Measurements from ENCODE around the gene SLC16A3. TPM values are rescaled to one million over a fixed set of nuclear protein-coding genes. Genes with fewer than 3 reads are reported as not detected.
A peak's percentile ranks its signal among the peaks of the same experiment; 100 is the strongest.
"Not testable (repeated sequence)": the region's sequence is repeated elsewhere in the genome, so short reads cannot be mapped to it uniquely, and the experiment has no call there.

Gene SLC16A3
- total RNA-seq, 2 experiments from 2014 or later, result 93.4 to 99.0 TPM

- Histone ChIP-seq H3K4me3 (ENCODE audit: low read length) (peak overlapping the region; percentile 16), H3K36me3 (ENCODE audit: insufficient read depth, low read length) (no peaks in the 10 kb centered on the region), H3K4me1 (ENCODE audit: insufficient read depth, low read length) (peaks cover 25% of the 10 kb centered on the region), H3K27me3 (ENCODE audit: control insufficient read depth in 1 of 2, insufficient read depth in 2 of 2, low read length in 2 of 2) (no peaks in the 10 kb centered on the region), H3K9me3 (ENCODE audit: control insufficient read depth in 1 of 2, insufficient read depth in 1 of 2, low read length in 2 of 2) (no peaks in the 10 kb centered on the region), H3K27ac (ENCODE audit: low read depth in 1 of 2, low read length in 2 of 2) (peak overlapping the region; percentile 77 to 79)
- no peaks in the 10 kb centered on the region for H3K27me3 Mint-ChIP-seq
- H3K4me1 Mint-ChIP-seq (ENCODE audit: low read depth), result peaks cover 50% of the 10 kb centered on the region
- peak; percentile 92 for TF ChIP-seq CTCF (IDR thresholded peaks at IDR 0.05)
- ATAC-seq (ENCODE audit: poor library complexity), result peak; percentile 86
- intact Hi-C loops (cut with DNase I, micrococcal nuclease), result loop anchor here (1.0 to 10.0 kb wide), 2 partner anchors 89 to 115 kb away; no protein-coding TSS in a partner anchor
- POLR2A ChIA-PET, result interaction anchor here (0.8 to 2.5 kb wide), 17 partner anchors 9 to 313 kb away, joined by 3 to 23 read pairs (median 4); partner anchors contain the start of genes CSNK1D, DCXR, FOXK2 and SLC16A3
- DNase-seq, result peak; percentile 60 to 91 (median 77)
- H3K27ac Mint-ChIP-seq, result peak overlapping the region; percentile 95
- no peaks in the 10 kb centered on the region for H3K9me3 Mint-ChIP-seq
- CTCF ChIA-PET, result interaction anchor here (0.6 to 2.3 kb wide), 14 partner anchors 9 to 244 kb away, joined by 3 to 14 read pairs (median 4); partner anchors contain the start of genes CSNK1D and SLC16A3
- peak overlapping the region; percentile 23 for H3K4me3 Mint-ChIP-seq
- H3K36me3 Mint-ChIP-seq (ENCODE audit: low read depth), result peaks cover 6% of the 10 kb centered on the region
These were observed 22.9 kb upstream of the SLC16A3 start for GRCh38 chr17:82205720-82206508.

DNA sequence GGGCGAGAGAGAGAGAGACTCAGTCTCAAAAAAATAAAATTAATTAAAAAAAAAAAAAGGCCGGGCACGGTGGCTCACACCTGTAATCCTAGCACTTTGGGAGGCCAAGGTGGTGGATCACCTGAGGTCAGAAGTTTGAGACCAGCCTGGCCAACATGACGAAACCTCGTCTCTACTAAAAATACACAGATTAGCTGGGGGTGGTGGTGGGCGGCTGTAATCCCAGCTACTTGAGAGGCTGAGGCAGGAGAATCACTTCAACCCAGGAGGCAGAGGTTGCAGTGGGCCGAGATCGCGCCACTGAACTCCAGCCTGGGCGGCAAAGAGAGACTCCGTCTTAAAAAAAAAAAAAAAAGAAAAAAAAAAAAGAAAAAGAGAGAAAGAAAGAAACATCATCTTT lies 18.2 kb upstream of the SLC16A3 start:
- DNase-seq; H3K9me3 Mint-ChIP-seq; H3K4me3 ChIP-seq (ENCODE audit: low read length); CTCF ChIA-PET; H3K27ac ChIP-seq (ENCODE audit: low read depth in 1 of 2, low read length in 2 of 2); H3K27ac Mint-ChIP-seq; intact Hi-C loops (cut with DNase I, micrococcal nuclease); H3K36me3 Mint-ChIP-seq (ENCODE audit: low read depth); H3K9me3 ChIP-seq (ENCODE audit: control insufficient read depth in 1 of 2, insufficient read depth in 1 of 2, low read length in 2 of 2); ATAC-seq (ENCODE audit: poor library complexity); POLR2A ChIA-PET; H3K36me3 ChIP-seq (ENCODE audit: insufficient read depth, low read length); H3K27me3 ChIP-seq (ENCODE audit: control insufficient read depth in 1 of 2, insufficient read depth in 2 of 2, low read length in 2 of 2); H3K27me3 Mint-ChIP-seq: not testable (repeated sequence)
- peaks cover 47% of the 10 kb centered on the region for H3K4me1 Mint-ChIP-seq (ENCODE audit: low read depth)
- H3K4me3 Mint-ChIP-seq, result peak overlapping the region; percentile 20
- H3K4me1 ChIP-seq (ENCODE audit: insufficient read depth, low read length), result peaks cover 41% of the 10 kb centered on the region

DNA sequence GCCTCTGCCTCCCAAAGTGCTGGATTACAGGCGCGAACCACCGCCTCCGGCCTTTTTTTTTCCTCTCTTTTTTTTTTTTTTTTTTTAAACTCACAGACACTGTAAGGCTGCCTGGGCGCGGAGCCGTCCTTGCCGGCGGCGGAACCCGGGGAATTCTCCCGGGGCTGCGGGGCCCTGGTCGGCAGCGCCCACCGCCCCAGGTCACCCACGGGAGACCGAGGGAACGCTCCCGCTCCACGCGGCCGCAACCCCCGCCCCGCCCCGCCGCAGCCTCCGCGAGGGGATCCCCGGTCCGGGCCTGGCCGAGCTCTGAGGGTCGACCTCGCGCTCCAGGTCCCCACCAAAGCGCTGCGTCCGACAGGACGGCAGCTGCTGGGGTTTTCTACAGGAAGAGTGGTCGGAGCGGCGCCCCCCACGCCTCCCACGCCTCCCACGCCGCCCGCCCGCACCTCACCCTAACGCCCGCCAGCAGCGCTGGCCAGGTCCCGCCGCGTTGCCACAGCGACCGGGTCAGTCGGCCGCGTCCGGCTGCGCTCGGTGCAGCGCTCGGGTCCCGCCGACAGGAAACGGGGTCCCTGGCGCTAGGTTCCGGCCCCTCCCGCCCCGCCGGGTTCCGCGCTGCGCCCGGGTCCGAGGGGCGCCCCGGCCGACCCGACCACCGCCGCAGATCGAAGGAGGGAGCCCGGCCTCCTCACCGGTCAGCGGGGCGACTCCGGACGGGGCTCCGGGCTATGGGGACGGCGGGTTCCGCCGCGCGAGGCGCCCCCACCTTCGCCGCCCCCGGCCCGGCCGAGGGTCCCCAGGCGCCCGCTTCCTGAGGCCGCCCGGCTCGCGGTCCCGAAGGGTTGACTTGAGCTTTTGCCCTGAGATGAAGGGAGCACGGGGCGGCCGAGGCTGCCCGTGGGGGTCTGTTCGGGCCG lies 16.3 kb upstream of the SLC16A3 start, which contains the start of gene CCDC57:
CCDC57 (minus strand) TSS at position 512 of the 920 bp plus-strand sequence. CDS start 10,898 bp downstream, outside the sequence.
- no peaks in the 10 kb centered on the region for H3K9me3 Mint-ChIP-seq
- DNase-seq (peak in 11 of 14 experiments; percentile 49 to 80 (median 61)), ATAC-seq (ENCODE audit: poor library complexity) (peak; percentile 30)
- Histone ChIP-seq H3K27ac (ENCODE audit: low read depth in 1 of 2, low read length in 2 of 2) (peak within 1 kb of the TSS in 1 of 2 donors; percentile 46), H3K4me1 (ENCODE audit: insufficient read depth, low read length) (peaks cover 50% of the 10 kb centered on the region), H3K9me3 (ENCODE audit: control insufficient read depth in 1 of 2, insufficient read depth in 1 of 2, low read length in 2 of 2) (no peaks in the 10 kb centered on the region), H3K27me3 (ENCODE audit: control insufficient read depth in 1 of 2, insufficient read depth in 2 of 2, low read length in 2 of 2) (no peaks in the 10 kb centered on the region), H3K36me3 (ENCODE audit: insufficient read depth, low read length) (no peaks in the 10 kb centered on the region), H3K4me3 (ENCODE audit: low read length) (peak within 1 kb of the TSS; percentile 55)
- ChIA-PET CTCF (interaction anchor here (1.4 kb wide), 1 partner anchor 12 kb away, joined by 6 read pairs; no protein-coding TSS in a partner anchor), POLR2A (interaction anchor here (0.6 to 2.5 kb wide), 4 partner anchors 12 to 86 kb away, joined by 3 to 17 read pairs (median 4); no protein-coding TSS in a partner anchor)
- peaks cover 44% of the 10 kb centered on the region for H3K4me1 Mint-ChIP-seq (ENCODE audit: low read depth)
- H3K4me3 Mint-ChIP-seq, result peak within 1 kb of the TSS; percentile 90
- no peak for TF ChIP-seq CTCF (IDR thresholded peaks at IDR 0.05)
- intact Hi-C loops (cut with DNase I, micrococcal nuclease), result no loop called here
- peaks cover 1% of the 10 kb centered on the region for H3K36me3 Mint-ChIP-seq (ENCODE audit: low read depth)
- H3K27ac Mint-ChIP-seq, result peak within 1 kb of the TSS; percentile 85
- no peaks in the 10 kb centered on the region for H3K27me3 Mint-ChIP-seq
